H7 (cell line): ENCODE measurements around the gene TMEM144. TPM values are rescaled to one million over a fixed set of nuclear protein-coding genes. Genes with fewer than 3 reads are reported as not detected.
A peak's percentile ranks its signal among the peaks of the same experiment; 100 is the strongest.
"Not testable (repeated sequence)": the region's sequence is repeated elsewhere in the genome, so short reads cannot be mapped to it uniquely, and the experiment has no call there.

ENCODE experiments used
- DNase-seq: peaks from one replicate; pipeline ENCODE4 v3.0.0; 2012
- H3K27me3 ChIP-seq: 2 replicates; pipeline ENCODE4 v1.6.0; 2011; ENCODE audit warnings: mild to moderate bottlenecking, low read length; ENCODE audit not compliant: control insufficient read depth, insufficient read depth
- H3K36me3 ChIP-seq: replicated peaks from 2 replicates; pipeline ENCODE4 v1.5.1; 2011; ENCODE audit warnings: low read length; ENCODE audit not compliant: control insufficient read depth, insufficient read depth
- H3K4me3 ChIP-seq: 2 replicates; pipeline ENCODE4 v1.5.1; 2011; ENCODE audit warnings: low read depth, mild to moderate bottlenecking, control low read depth, low read length, moderate library complexity; ENCODE audit not compliant: insufficient read depth
- total RNA-seq: library from RNA; depleted of rRNA; stranded (reverse); fragments of >200 nt; shearing (Covaris generic); gene quantifications from 2 replicates; pipeline ENCODE4 v1.2.3, GENCODE V29; 2014

The TMEM144 gene
- total RNA-seq, 1 experiment from 2014 or later: 5.2 TPM

GRCh38 chr4:158238575-158238974 is 28.3 kb downstream of the TMEM144 start:
- Histone ChIP-seq H3K36me3 (no peaks in the 10 kb centered on the region), H3K4me3 (no peak overlapping the region), H3K27me3 (no peaks in the 10 kb centered on the region)
- no peak for DNase-seq

DNA sequence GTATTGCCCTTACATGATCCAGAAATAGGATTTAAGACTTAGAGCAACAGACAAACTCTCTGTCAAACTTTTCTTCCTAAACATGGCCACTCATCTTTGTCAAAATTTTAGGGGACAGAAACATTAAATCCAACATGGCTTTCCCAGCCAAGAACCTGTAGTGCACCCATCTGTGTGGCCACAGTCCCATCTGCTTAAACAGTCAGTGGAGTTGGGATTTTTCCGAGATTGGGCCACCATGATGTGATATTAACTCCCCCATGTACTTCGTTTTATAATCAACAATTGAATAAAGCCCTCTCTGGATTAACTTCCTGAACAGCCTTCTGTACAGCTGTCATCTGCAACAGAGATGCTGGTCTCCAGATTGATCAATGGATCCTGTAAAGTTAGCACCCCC is 28.9 kb downstream of the TMEM144 start:
- Histone ChIP-seq H3K27me3 (no peaks in the 10 kb centered on the region), H3K4me3 (no peak overlapping the region), H3K36me3 (no peaks in the 10 kb centered on the region)
- no peak for DNase-seq

DNA sequence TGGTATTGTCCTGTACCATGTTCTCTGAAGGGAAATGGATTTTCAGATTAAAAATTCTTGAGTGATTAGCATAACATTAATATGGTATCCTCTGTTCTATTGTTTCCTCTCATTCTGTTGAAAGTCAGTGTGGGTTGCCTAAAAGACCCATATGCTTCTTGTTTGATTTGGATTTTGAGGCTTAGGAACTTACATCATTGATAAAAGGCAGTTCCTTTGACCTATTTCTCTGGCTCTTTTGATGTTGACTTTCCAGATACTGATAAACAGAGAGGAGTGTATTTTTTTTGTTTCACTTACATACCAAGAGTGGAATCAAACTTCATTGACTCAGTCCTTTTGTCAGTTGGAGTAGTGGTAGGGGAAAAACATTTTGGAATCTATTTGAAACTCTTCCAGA is 32.8 kb downstream of the TMEM144 start:
- Histone ChIP-seq H3K4me3 (no peak overlapping the region), H3K27me3 (no peaks in the 10 kb centered on the region), H3K36me3 (no peaks in the 10 kb centered on the region)
- DNase-seq: no peak

GRCh38 chr4:158250321-158250720 is 40.0 kb downstream of the TMEM144 start:
- no peaks in the 10 kb centered on the region for H3K27me3 ChIP-seq
- H3K4me3 ChIP-seq: no peak overlapping the region
- no peaks in the 10 kb centered on the region for H3K36me3 ChIP-seq
- no peak for DNase-seq

GRCh38 chr4:158253350-158253980 is 43.2 kb downstream of the TMEM144 start:
- H3K36me3 ChIP-seq: no peaks in the 10 kb centered on the region
- H3K4me3 ChIP-seq: no peak overlapping the region
- no peaks in the 10 kb centered on the region for H3K27me3 ChIP-seq
- peak; percentile 15 for DNase-seq

DNA sequence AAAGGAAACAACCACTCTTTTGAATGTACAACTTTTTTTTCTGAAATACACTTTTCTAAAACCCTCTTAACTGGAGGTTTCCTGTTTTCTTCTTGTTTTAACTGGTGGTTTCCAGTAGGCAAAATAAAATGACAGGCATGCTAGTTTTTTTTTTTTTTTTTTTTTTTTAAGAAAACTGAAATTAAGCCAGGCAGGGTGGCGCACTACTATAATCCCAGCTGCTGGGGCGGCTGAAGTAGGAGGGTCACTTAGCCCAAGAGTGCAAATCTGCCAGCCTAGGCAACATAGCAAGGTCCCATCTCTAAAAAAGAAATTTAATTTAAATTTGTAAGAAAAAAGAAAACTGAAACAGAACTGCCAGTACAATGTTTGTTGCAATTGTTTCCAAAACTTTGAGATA is 44.0 kb downstream of the TMEM144 start:
- DNase-seq: no peak
- no peaks in the 10 kb centered on the region for H3K36me3 ChIP-seq
- H3K27me3 ChIP-seq: no peaks in the 10 kb centered on the region
- H3K4me3 ChIP-seq: no peak overlapping the region

GRCh38 chr4:158255727-158256324 is 45.5 kb downstream of the TMEM144 start:
- DNase-seq: no peak
- no peak overlapping the region for H3K4me3 ChIP-seq
- H3K27me3 ChIP-seq: no peaks in the 10 kb centered on the region
- no peaks in the 10 kb centered on the region for H3K36me3 ChIP-seq

DNA sequence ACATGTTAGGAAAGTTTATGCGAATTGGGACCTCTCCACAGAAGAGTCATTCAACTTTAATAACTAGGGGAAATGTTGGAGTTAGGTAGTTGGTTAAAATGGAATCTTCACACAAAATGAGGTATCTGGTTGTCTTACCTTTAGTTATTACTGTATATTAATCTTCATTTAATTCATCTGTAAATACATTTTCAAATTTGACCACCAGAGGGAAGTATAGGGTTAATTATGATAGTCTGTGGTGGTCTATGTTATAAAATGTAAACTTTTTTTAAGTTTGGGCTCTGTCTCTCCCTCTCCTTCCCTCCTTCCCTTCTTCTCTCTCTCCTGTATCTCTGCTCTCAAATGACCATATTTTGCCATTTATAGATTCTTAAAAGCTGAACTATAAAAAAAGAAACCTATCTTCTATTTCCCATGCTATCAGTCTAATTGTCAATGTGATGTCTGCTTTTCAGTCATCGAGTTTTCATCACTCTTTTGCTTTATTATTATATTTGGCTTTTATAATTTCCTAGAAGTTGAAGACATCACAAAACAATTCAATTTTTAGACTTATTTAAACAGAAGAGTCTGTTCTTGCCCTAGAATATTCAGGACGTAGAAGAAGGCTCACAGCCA is 49.8 kb downstream of the TMEM144 start:
- DNase-seq: no peak
- Histone ChIP-seq H3K27me3 (no peaks in the 10 kb centered on the region), H3K36me3 (no peaks in the 10 kb centered on the region), H3K4me3 (no peak overlapping the region)

DNA sequence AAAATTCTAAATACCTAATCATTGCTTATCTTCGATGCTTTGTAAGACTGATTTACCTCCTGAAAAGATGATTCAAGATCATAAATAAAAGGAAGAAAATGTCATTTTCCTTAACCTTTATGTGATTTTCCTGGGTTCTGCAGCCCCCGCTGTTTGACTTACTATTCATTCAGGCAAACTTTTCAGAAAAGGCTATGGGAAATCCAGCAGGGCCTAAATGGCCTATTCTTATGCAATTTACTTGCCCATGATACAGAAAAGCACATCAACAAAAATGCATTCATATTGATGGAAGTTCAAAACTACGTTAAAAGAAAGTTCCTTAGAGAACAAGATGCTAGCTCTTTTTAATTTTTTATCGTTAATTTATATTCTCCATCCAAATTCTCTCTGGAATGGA is 51.2 kb downstream of the TMEM144 start:
- no peak for DNase-seq
- Histone ChIP-seq H3K27me3 (no peaks in the 10 kb centered on the region), H3K4me3 (no peak overlapping the region), H3K36me3 (no peaks in the 10 kb centered on the region)

GRCh38 chr4:158268553-158268952 is 58.3 kb downstream of the TMEM144 start:
- no peak for DNase-seq
- H3K4me3 ChIP-seq: no peak overlapping the region
- no peaks in the 10 kb centered on the region for H3K36me3 ChIP-seq
- H3K27me3 ChIP-seq: no peaks in the 10 kb centered on the region

DNA sequence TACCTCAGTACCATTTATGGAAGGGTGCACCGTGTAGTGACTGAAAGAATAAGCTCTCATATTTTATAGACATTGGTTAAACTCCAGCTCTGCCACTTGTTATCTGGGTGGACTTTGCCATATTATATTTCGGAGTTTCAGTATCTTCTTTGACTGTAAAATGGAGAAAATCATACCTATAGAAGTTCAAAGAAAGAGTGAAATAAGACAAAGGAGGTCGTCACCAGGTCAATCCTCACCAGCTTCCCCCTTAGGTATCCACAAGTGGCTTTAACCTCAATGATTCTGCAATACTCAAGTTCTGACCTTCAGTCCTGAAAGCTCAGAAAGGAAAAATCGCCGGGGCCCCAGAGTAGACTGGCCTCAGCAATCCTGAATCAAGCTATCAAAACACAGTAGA is 64.3 kb downstream of the TMEM144 start:
- Histone ChIP-seq H3K27me3 (no peaks in the 10 kb centered on the region), H3K4me3 (no peak overlapping the region), H3K36me3 (no peaks in the 10 kb centered on the region)
- DNase-seq: no peak

DNA sequence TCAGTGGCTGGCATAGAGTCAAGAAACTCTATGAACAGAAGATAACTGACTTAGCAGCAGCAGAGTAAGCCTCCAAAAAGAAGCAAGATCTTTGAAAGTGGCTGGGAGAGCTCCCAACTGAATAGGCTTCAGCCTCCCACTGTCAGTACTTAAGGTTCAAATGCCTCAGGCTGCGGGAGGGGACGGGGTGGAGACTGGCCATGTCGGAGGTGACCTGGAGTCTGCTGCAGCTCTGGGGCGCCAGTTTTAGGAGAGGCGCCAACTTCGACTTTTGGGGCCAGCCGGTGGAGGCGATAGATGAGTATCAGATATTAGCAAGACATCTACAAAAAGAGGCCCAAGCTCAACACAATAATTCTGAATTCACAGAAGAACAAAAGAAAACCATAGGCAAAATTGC is 67.3 kb downstream of the TMEM144 start:
- no peak for DNase-seq
- Histone ChIP-seq H3K36me3 (no peaks in the 10 kb centered on the region), H3K4me3 (no peak overlapping the region), H3K27me3 (no peaks in the 10 kb centered on the region)

- H3K27me3 ChIP-seq, H3K4me3 ChIP-seq, DNase-seq, H3K36me3 ChIP-seq: not testable (repeated sequence)
Measured at GRCh38 chr4:158279052-158279451, 68.8 kb downstream of the TMEM144 start.

- no peak for DNase-seq
- Histone ChIP-seq H3K4me3 (no peak overlapping the region), H3K36me3 (no peaks in the 10 kb centered on the region), H3K27me3 (no peaks in the 10 kb centered on the region)
Measured at GRCh38 chr4:158280856-158281255, 70.6 kb downstream of the TMEM144 start.

DNA sequence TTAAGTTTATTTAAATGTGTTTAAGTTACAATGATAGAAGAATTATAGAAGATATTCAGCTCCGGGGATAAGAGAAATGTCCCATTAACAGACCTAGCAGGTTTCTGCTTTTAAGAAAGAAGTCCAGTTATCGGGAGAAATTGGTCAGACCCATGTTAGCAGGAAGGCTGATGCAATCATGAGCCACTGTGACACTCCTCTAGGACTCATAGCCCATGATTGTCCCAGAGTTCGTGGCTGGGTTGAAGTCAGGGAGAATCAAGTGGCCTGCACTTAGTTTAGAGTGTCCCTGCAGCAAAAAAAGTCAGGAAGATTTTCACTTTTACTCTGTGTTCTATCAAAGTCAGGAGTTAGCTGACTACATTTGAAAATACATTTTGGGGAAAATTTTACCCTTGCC is 72.0 kb downstream of the TMEM144 start:
- Histone ChIP-seq H3K27me3 (no peaks in the 10 kb centered on the region), H3K4me3 (no peak overlapping the region), H3K36me3 (no peaks in the 10 kb centered on the region)
- no peak for DNase-seq
